ENCODE data around the gene EXOC8. TPM values are rescaled to one million over a fixed set of nuclear protein-coding genes. Genes with fewer than 3 reads are reported as not detected.

EXOC8 gene
- total RNA-seq, 4 donors from 2014 or later, result 13.9 to 19.7 (median 16.0) TPM

DNA sequence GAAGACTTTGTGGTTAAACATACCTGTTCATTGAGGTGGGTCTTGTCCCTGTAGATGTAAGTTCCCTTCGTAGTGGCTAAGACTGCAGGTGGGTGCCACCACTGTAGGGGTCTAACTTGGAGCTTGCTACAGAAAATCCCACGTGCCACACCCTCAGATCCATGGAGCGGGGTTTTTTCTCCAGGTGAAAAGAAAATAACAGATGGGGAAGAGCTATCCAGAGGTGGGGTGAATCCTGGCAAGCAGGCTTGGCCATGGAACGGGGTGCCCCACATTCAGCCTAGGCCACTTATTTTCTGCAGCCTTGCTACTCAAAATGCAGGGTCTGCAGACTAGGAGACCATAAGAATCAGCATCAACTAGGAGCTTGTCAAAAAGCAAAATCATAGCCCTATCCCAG lies 24.0 kb downstream of the EXOC8 start:
- TF ChIP-seq, protein P1, sequence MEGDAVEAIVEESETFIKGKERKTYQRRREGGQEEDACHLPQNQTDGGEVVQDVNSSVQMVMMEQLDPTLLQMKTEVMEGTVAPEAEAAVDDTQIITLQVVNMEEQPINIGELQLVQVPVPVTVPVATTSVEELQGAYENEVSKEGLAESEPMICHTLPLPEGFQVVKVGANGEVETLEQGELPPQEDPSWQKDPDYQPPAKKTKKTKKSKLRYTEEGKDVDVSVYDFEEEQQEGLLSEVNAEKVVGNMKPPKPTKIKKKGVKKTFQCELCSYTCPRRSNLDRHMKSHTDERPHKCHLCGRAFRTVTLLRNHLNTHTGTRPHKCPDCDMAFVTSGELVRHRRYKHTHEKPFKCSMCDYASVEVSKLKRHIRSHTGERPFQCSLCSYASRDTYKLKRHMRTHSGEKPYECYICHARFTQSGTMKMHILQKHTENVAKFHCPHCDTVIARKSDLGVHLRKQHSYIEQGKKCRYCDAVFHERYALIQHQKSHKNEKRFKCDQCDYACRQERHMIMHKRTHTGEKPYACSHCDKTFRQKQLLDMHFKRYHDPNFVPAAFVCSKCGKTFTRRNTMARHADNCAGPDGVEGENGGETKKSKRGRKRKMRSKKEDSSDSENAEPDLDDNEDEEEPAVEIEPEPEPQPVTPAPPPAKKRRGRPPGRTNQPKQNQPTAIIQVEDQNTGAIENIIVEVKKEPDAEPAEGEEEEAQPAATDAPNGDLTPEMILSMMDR (IDR thresholded peaks at IDR 0.05; ENCODE audit: low read depth), result no peak

DNA sequence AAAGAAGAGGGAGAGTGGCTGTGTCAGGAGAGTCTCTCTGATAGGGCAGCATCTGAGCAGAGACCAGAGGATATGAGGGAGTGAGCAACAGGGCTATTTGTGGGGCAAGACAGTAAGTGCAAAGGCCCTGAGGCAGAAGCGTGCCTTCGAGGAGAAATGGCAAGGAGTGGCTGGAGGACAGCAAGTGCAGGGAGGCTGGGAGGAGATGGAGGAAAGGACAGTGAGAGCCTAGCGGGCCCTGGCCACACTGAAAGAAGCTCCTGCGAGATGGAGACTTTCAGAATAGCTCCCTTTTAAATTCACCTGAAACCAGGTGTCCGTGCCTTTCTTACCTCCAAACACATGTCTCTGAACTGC lies 25.2 kb downstream of the EXOC8 start:
- TF ChIP-seq, protein P1 (IDR thresholded peaks at IDR 0.05; ENCODE audit: low read depth), result no peak

DNA sequence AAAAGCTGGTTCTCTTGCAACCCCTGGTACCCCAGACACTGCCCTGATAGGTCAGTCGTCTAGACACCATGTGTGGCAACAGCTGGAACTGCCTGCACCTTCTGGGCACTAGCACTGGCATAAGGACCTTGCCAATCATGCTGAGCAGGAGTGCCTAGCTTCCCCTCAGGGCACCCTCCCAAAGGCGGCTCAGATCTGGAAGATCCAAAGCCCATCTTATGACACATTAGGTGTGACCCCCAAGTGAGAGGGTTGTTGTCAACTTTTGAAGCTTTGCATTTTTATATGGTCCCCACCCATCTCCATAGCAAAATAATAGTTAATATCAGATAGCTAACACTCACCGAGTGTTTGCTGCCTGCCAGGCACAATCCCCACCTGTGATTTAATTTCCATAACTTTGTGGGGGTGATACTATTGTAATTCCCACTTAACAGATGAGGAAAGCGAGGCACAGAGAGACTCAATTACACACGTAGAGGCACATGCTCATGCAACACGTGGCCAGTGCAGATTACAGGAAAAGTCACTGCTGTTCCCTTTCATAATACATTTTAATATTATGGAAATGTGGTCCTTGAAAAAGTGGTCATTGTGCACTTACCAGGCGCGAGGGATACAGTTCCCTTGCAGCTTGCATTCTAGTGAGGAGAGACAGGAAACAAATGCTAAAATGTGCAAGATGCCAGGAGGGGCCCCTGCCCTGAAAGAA lies 25.8 kb downstream of the EXOC8 start:
- TF ChIP-seq, protein P1 (IDR thresholded peaks at IDR 0.05; ENCODE audit: low read depth), result no peak

DNA sequence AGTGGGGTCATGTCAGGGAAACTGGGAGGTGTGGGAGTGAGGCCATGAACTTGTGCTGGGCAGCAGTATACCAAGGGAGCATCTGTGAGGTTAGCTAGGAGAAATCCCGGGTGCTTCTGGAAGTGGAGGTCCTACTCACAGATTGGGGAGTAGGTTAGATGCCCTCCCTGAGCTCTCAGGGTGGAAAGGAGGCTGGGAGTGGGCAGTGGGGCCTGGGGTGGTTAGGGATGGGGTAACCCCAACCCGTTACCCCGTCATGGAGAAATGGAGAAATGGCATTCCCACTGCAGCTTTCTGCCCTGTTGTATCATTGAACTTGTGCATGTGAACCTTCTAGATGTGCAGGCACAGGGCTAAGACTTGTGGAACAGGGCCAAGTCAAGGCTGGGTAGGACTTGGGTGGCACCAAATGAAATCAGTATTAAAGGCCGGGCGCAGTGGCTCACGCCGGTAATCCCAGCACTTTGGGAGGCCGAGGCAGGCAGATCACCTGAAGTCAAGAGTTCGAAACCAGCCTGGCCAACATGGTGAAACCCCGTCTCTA lies 27.2 kb downstream of the EXOC8 start:
- TF ChIP-seq, protein P1 (IDR thresholded peaks at IDR 0.05; ENCODE audit: low read depth), result no peak

DNA sequence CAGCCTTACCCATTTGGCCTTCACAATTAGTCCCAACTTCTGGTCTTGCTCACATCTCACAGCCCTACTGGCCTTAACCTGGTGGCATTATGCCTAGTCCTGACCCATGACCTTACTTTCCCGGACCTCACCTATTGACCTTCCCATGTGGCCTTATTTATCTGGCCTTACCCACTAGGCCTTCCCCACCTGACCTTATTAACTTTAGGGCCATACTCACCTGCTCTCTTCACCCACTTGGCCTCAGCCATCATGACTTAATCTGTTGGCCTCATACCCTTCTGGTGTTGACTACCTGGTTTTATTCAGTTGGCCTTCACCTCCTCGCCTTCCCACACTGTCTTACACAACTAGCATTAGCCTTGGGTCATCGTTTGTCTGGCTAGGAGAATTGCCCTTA lies 35.7 kb downstream of the EXOC8 start:
- TF ChIP-seq, protein P1 (IDR thresholded peaks at IDR 0.05; ENCODE audit: low read depth), result no peak

DNA sequence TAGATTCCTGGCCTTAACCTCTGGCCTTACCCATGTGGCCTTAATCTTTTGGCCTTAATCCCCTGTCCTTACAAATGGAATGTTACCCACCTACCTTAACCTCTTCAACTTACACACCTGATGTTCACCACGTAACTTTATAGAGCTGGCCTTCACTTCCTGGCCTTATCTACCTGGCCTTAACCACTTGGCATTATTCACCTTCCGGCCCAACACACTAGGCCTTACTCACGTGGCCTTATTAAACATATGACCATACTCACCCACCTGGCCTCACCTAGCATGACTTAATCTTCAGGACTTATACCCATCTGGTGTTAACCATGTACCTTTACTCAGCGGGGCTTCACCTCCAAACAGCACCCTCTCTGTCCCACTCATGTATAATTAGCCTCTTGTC lies 41.7 kb downstream of the EXOC8 start:
- TF ChIP-seq, protein P1 (IDR thresholded peaks at IDR 0.05; ENCODE audit: low read depth), result no peak

DNA sequence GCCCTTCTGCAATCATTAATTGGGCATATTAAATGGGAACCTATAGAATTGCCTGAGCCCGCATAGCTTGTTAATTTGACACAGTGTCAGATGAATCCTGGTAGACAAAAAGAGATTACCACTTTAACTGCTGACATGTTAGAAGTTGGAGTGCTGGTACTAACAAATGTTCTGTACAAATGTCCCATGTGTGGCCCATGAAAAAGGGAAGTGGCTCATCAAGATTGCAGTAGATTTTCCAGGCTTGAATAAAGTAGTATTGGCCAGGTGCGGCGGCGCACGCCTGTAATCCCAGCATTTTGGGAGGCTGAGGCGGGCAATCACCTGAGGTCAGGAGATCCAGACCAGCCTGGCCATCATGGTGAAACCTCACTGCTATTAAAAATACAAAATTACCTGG lies 51.0 kb downstream of the EXOC8 start:
- TF ChIP-seq, protein P1 (IDR thresholded peaks at IDR 0.05; ENCODE audit: low read depth), result no peak

Measured in subcutaneous adipose tissue (tissue), 4 donors.